ENCODE data around the gene RHBDD2.

Gene RHBDD2

DNA sequence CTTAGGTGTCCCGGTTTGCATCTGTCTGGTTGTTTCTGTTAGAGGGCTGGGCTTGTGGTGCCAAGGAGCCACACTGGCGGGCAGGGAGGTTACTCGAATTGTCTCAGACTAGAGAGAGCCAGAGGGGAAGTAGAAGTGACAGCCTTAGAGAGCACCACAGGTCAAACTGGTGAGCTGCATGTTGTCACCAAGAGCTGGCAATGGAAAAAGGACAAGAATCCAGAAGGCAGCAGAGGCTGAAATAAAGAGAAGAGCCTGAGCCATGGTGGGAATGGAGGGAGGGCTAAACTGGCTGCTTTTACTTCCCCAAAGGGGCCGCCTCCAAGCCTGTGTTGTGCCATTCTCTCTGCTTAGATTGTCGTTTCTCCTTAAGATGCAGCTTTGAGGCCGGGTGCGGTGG is 31.1 kb upstream of the RHBDD2 start:
- Histone ChIP-seq H2AFZ (ENCODE audit: low read length) (no peak overlapping the region), H3K27ac (ENCODE audit: low read length) (no peak overlapping the region), H3K79me2 (ENCODE audit: low read length) (no peaks in the 10 kb centered on the region), H3K27me3 (replicated peaks; ENCODE audit: insufficient read depth, low read length) (no peaks in the 10 kb centered on the region), H4K20me1 (ENCODE audit: insufficient read depth, low read length) (no peaks in the 10 kb centered on the region), H3K4me1 (ENCODE audit: low read length) (peaks cover 9% of the 10 kb centered on the region), H3K4me3 (ENCODE audit: low read length) (no peak overlapping the region), H3F3A (ENCODE audit: insufficient read depth, low read length) (no peaks in the 10 kb centered on the region), H3K4me2 (ENCODE audit: low read depth, low read length) (no peak overlapping the region), H3K9me2 (replicated peaks; ENCODE audit: insufficient read depth, low read length) (no peaks in the 10 kb centered on the region), H3K9me3 (replicated peaks; ENCODE audit: insufficient read depth, low read length) (no peaks in the 10 kb centered on the region), H3K36me3 (replicated peaks; ENCODE audit: insufficient read depth, low read length) (no peaks in the 10 kb centered on the region), H3K9ac (ENCODE audit: low read length) (no peak overlapping the region)
- TF ChIP-seq EZH2 (optimal IDR thresholded peaks at IDR 0.05; ENCODE audit: low read depth, low read length): no peak
- TF ChIP-seq, protein P1, sequence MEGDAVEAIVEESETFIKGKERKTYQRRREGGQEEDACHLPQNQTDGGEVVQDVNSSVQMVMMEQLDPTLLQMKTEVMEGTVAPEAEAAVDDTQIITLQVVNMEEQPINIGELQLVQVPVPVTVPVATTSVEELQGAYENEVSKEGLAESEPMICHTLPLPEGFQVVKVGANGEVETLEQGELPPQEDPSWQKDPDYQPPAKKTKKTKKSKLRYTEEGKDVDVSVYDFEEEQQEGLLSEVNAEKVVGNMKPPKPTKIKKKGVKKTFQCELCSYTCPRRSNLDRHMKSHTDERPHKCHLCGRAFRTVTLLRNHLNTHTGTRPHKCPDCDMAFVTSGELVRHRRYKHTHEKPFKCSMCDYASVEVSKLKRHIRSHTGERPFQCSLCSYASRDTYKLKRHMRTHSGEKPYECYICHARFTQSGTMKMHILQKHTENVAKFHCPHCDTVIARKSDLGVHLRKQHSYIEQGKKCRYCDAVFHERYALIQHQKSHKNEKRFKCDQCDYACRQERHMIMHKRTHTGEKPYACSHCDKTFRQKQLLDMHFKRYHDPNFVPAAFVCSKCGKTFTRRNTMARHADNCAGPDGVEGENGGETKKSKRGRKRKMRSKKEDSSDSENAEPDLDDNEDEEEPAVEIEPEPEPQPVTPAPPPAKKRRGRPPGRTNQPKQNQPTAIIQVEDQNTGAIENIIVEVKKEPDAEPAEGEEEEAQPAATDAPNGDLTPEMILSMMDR (IDR thresholded peaks at IDR 0.05; ENCODE audit: low read length): no peak
- no peak for TF ChIP-seq EZH2phosphoT487 (IDR thresholded peaks at IDR 0.05; ENCODE audit: low read length)
- DNase-seq: no peak

DNA sequence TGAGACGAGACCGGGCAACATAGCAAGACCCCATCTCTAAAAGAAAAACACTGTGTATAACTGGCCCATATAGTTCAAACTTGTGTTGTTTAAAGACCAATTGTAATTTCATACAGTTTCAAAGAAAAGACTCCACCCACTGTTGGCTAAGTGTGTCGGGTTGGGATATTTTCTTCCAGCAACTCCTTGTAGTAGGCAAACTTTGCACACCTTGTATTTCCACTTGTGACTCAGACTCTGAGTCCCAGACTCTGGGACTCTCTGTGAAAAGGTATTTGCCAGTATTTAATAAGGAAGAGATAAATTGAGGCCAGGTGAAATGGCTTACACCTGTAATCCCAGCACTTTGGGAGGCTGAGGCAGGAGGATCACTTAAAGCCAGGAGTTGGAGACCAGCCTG is 29.3 kb upstream of the RHBDD2 start:
- H3K9me3 ChIP-seq (replicated peaks; ENCODE audit: insufficient read depth, low read length): no peaks in the 10 kb centered on the region
- no peaks in the 10 kb centered on the region for H3K9me2 ChIP-seq (replicated peaks; ENCODE audit: insufficient read depth, low read length)
- no peak overlapping the region for H3K4me3 ChIP-seq (ENCODE audit: low read length)
- TF ChIP-seq EZH2phosphoT487 (IDR thresholded peaks at IDR 0.05; ENCODE audit: low read length) (no peak), EZH2 (optimal IDR thresholded peaks at IDR 0.05; ENCODE audit: low read depth, low read length) (no peak)
- TF ChIP-seq, protein P1 (IDR thresholded peaks at IDR 0.05; ENCODE audit: low read length): no peak
- H4K20me1 ChIP-seq (ENCODE audit: insufficient read depth, low read length): no peaks in the 10 kb centered on the region
- H3K79me2 ChIP-seq (ENCODE audit: low read length): no peaks in the 10 kb centered on the region
- no peaks in the 10 kb centered on the region for H3K27me3 ChIP-seq (replicated peaks; ENCODE audit: insufficient read depth, low read length)
- H3F3A ChIP-seq (ENCODE audit: insufficient read depth, low read length): no peaks in the 10 kb centered on the region
- no peaks in the 10 kb centered on the region for H3K4me1 ChIP-seq (ENCODE audit: low read length)
- H3K27ac ChIP-seq (ENCODE audit: low read length): no peak overlapping the region
- no peak overlapping the region for H2AFZ ChIP-seq (ENCODE audit: low read length)
- H3K36me3 ChIP-seq (replicated peaks; ENCODE audit: insufficient read depth, low read length): no peaks in the 10 kb centered on the region
- DNase-seq: no peak
- H3K9ac ChIP-seq (ENCODE audit: low read length): no peak overlapping the region
- H3K4me2 ChIP-seq (ENCODE audit: low read depth, low read length): no peak overlapping the region

DNA sequence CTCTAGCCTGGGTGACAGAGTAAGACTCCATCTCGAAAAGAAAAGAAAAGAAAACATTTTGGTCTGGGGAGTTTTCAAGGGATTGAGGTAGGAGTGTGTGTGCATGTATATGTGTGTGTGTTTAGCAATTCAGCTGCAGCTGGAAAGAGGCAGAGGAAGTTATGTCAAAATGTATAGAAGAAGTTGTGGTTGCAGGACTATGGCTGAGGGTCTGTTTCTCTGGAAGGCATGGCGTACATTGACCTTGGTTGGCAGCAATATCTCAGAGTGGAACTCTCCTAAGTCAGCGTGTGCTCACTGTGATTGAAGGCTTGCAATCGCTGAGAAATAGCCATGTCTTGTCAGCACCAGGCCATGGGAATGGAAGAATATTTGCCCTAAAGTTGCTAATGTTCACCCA is 28.6 kb upstream of the RHBDD2 start:
- Histone ChIP-seq H3K9me3 (replicated peaks; ENCODE audit: insufficient read depth, low read length) (no peaks in the 10 kb centered on the region), H3K27ac (ENCODE audit: low read length) (no peak overlapping the region), H3K4me1 (ENCODE audit: low read length) (no peaks in the 10 kb centered on the region), H3K36me3 (replicated peaks; ENCODE audit: insufficient read depth, low read length) (no peaks in the 10 kb centered on the region), H3K79me2 (ENCODE audit: low read length) (no peaks in the 10 kb centered on the region), H4K20me1 (ENCODE audit: insufficient read depth, low read length) (no peaks in the 10 kb centered on the region), H3K27me3 (replicated peaks; ENCODE audit: insufficient read depth, low read length) (no peaks in the 10 kb centered on the region), H3K9me2 (replicated peaks; ENCODE audit: insufficient read depth, low read length) (no peaks in the 10 kb centered on the region), H3F3A (ENCODE audit: insufficient read depth, low read length) (no peaks in the 10 kb centered on the region), H3K4me2 (ENCODE audit: low read depth, low read length) (no peak overlapping the region), H2AFZ (ENCODE audit: low read length) (no peak overlapping the region), H3K9ac (ENCODE audit: low read length) (no peak overlapping the region), H3K4me3 (ENCODE audit: low read length) (no peak overlapping the region)
- TF ChIP-seq EZH2 (optimal IDR thresholded peaks at IDR 0.05; ENCODE audit: low read depth, low read length) (no peak), EZH2phosphoT487 (IDR thresholded peaks at IDR 0.05; ENCODE audit: low read length) (no peak)
- TF ChIP-seq, protein P1 (IDR thresholded peaks at IDR 0.05; ENCODE audit: low read length): no peak
- no peak for DNase-seq

Data from MM.1S (cell line).